Measurements from ENCODE around the gene COL25A1.

COL25A1 gene

DNA sequence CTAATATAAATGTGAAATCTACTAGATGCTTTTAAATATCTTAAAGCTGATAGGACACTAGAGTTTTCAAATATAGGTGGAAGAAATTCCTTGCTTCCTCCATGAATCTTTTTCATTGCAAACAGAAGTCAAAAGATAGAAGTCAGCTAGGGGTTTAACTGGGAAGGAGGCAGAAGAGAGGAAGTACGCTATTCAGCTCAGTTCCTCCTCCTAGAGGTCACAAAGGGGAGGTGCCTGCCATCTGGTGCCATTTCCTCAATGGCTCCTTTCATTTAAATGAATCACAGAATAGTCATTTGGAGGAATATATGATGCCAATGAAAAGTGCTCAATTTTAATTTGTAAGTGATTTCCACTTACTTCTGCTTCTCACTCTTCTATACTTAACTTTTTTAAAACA lies 8.5 kb downstream of the COL25A1 start:
- TF ChIP-seq CTCF (conservative IDR thresholded peaks at IDR 0.05; ENCODE audit: low read depth, low read length) = peak; percentile 44
- DNase-seq (ENCODE audit: low read depth) = no peak
- H3K4me3 ChIP-seq (ENCODE audit: low read length) = no peak overlapping the region

- DNase-seq (ENCODE audit: low read depth) = no peak
- H3K4me3 ChIP-seq (ENCODE audit: low read length) = no peak overlapping the region
- TF ChIP-seq CTCF (conservative IDR thresholded peaks at IDR 0.05; ENCODE audit: low read depth, low read length) = no peak
These were observed 10.7 kb downstream of the COL25A1 start for GRCh38 chr4:109291707-109292238.

DNA sequence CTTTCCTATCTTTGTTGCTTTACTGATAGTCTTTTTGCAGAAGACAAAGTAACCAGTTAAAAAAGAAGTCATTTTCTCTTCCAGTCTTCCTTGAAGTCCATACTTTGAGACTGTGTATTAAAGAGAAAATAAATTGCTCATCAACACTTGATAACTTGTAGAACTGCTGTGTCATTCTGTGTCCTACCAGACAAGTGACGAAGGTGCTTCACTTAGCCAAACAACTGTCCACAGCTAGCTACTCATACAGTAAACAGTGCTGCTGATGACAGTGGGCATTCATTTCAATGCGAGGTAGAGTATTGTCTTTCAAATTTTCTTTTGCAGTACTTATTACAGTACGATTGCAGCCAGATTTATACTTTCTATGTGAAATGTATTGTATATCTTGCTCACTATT lies 11.5 kb downstream of the COL25A1 start:
- no peak overlapping the region for H3K4me3 ChIP-seq (ENCODE audit: low read length)
- no peak for TF ChIP-seq CTCF (conservative IDR thresholded peaks at IDR 0.05; ENCODE audit: low read depth, low read length)
- no peak for DNase-seq (ENCODE audit: low read depth)

DNA sequence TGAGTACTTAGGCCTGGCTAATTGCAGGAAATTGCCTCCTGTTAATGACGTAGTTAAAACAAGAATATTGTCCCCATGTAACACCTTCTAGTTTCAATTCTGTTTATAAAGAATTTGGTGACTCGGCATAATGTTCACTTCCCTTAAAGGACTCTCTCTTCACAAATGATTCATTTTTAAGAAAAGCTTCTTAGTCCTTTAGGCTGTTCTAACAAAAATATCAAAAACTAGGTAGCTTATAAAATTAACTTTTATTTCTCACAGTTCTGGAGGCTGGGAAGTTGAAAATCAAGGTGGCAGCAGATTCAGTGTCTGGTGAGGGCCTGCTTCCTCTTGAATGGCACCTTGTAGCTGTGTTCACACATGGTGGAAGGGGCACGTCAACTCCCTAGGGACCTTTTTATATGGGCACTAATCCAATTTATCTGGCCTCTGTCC lies 23.8 kb downstream of the COL25A1 start:
- DNase-seq (ENCODE audit: low read depth) = no peak
- no peak for TF ChIP-seq CTCF (conservative IDR thresholded peaks at IDR 0.05; ENCODE audit: low read depth, low read length)
- H3K4me3 ChIP-seq (ENCODE audit: low read length) = no peak overlapping the region

DNA sequence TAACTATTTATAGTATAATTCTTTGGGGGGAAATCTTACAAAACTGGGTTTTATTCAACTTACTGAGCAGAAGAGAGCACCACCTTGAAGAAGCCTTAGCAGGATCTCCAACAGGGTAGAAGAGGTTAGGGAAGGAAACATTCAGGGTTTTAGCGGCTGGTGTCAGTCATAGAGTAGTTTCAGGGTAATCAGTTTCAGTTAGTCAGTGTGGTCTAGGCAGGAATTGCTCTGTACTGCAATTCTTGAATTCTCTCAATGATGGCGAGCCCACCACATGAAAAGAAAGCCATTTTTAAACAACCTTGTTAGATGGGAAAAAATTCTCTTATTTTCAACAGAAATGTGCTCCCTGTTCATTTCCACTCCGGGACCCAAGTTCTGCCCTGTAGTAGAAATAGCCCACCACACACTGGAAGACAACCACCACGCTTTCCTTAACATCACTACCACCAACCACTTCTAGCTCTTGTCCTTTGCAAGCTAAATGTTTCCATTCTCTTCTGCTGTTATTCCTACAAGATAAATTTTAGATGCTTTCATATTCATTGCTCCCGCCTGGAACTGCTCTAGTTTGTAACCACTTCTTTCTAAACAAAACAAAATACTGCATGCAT lies 25.9 kb downstream of the COL25A1 start:
- no peak for DNase-seq (ENCODE audit: low read depth)
- no peak for TF ChIP-seq CTCF (conservative IDR thresholded peaks at IDR 0.05; ENCODE audit: low read depth, low read length)
- no peak overlapping the region for H3K4me3 ChIP-seq (ENCODE audit: low read length)

- DNase-seq (ENCODE audit: low read depth) = no peak
- no peak overlapping the region for H3K4me3 ChIP-seq (ENCODE audit: low read length)
- no peak for TF ChIP-seq CTCF (conservative IDR thresholded peaks at IDR 0.05; ENCODE audit: low read depth, low read length)
These were observed 27.3 kb downstream of the COL25A1 start for GRCh38 chr4:109275066-109275745.

GRCh38 chr4:109266891-109267290 lies 35.6 kb downstream of the COL25A1 start:
- TF ChIP-seq CTCF (conservative IDR thresholded peaks at IDR 0.05; ENCODE audit: low read depth, low read length) = no peak
- DNase-seq (ENCODE audit: low read depth) = no peak
- H3K4me3 ChIP-seq (ENCODE audit: low read length) = no peak overlapping the region
